ENCODE measurements around the gene CLDN3.

Gene CLDN3

DNA sequence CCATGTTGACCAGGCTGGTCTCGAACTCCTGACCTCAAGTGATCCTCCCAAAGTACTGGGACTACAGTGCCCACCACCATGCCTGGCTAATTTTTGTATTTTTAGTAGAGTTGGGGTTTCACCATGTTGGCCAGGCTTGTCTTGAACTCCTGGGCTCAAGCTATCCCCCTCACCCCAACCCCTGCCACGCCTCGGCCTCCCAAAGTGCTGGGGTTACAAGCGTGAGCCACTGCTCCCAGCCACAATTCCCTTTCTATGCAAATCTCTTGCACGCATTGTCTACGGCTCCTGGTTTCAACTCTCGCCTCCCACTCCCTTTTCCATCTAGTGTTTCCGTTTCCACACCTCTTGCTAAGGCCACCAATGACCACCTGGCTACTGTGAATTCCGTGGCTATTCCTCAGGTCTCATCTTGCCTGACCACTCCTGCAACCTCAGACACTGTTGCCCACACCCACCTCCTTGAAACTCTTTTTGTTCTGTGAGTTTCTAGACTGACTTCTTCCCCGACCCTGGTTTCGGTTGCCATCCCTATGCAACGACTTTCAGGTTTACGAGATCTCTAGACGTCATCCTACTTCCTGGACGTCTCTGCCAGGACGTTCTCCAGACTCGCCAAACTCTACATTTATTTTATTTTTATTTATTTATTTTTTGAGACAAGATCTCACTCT, 3.4 kb downstream of the CLDN3 start:
- Histone ChIP-seq H3K27me3 (peaks cover 0 to 43% of the 10 kb centered on the region in 2 donors), H3K27ac (no peak overlapping the region), H3K4me1 (peaks cover 0 to 23% (median 10%) of the 10 kb centered on the region in 4 donors), H3K9me3 (no peaks in the 10 kb centered on the region), H3K36me3 (no peaks in the 10 kb centered on the region), H3K4me3 (no peak overlapping the region)
- intact Hi-C loops (cut with DNase I; ENCODE audit: low total_unique reads) = no loop called here
- no peak for DNase-seq
- TF ChIP-seq, protein P1, sequence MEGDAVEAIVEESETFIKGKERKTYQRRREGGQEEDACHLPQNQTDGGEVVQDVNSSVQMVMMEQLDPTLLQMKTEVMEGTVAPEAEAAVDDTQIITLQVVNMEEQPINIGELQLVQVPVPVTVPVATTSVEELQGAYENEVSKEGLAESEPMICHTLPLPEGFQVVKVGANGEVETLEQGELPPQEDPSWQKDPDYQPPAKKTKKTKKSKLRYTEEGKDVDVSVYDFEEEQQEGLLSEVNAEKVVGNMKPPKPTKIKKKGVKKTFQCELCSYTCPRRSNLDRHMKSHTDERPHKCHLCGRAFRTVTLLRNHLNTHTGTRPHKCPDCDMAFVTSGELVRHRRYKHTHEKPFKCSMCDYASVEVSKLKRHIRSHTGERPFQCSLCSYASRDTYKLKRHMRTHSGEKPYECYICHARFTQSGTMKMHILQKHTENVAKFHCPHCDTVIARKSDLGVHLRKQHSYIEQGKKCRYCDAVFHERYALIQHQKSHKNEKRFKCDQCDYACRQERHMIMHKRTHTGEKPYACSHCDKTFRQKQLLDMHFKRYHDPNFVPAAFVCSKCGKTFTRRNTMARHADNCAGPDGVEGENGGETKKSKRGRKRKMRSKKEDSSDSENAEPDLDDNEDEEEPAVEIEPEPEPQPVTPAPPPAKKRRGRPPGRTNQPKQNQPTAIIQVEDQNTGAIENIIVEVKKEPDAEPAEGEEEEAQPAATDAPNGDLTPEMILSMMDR (IDR thresholded peaks at IDR 0.05) = no peak

DNA sequence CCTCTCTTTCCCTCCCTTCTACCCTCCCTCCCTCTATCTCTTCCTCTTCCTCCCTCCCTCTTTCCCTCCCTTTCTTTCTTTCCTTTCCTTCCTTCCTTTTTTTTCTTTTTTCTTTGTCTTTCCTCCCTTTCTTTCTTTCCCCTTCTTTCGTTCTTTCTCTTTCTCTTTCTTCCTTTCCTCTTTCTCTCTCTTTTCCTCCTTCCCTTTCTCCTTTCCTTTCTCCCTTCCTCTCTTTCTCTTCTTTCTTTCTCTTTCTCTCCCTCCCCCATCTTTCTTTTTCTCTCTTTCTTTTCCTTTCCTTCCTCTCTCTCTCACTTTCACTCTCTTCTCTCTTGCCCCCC, 7.4 kb downstream of the CLDN3 start:
- H3K27ac ChIP-seq = no peak overlapping the region
- H3K27me3 ChIP-seq = peaks cover 0 to 7% of the 10 kb centered on the region in 2 donors
- no peaks in the 10 kb centered on the region for H3K36me3 ChIP-seq
- no peaks in the 10 kb centered on the region for H3K9me3 ChIP-seq
- TF ChIP-seq, protein P1 (IDR thresholded peaks at IDR 0.05) = no peak
- no peak for DNase-seq
- intact Hi-C loops (cut with DNase I; ENCODE audit: low total_unique reads) = no loop called here
- H3K4me1 ChIP-seq = no peaks in the 10 kb centered on the region
- no peak overlapping the region for H3K4me3 ChIP-seq

- TF ChIP-seq, protein P1 (IDR thresholded peaks at IDR 0.05) = no peak
- no peaks in the 10 kb centered on the region for H3K36me3 ChIP-seq
- H3K27me3 ChIP-seq = peaks cover 0 to 1% of the 10 kb centered on the region in 2 donors
- no peaks in the 10 kb centered on the region for H3K4me1 ChIP-seq
- no peaks in the 10 kb centered on the region for H3K9me3 ChIP-seq
- no peak overlapping the region for H3K27ac ChIP-seq
- H3K4me3 ChIP-seq = no peak overlapping the region
- intact Hi-C loops (cut with DNase I; ENCODE audit: low total_unique reads) = no loop called here
- no peak for DNase-seq
Measured at GRCh38 chr7:73761854-73762658, 8.0 kb downstream of the CLDN3 start.

- TF ChIP-seq, protein P1 (IDR thresholded peaks at IDR 0.05) = no peak
- no peak overlapping the region for H3K4me3 ChIP-seq
- no peaks in the 10 kb centered on the region for H3K36me3 ChIP-seq
- no peak overlapping the region for H3K27ac ChIP-seq
- no peaks in the 10 kb centered on the region for H3K4me1 ChIP-seq
- intact Hi-C loops (cut with DNase I; ENCODE audit: low total_unique reads) = loop anchor here (10.0 kb wide), 1 partner anchor 86 kb away; the partner anchor contains the start of gene METTL27
- DNase-seq = no peak
- no peaks in the 10 kb centered on the region for H3K9me3 ChIP-seq
- no peaks in the 10 kb centered on the region for H3K27me3 ChIP-seq
Measured at GRCh38 chr7:73758581-73759138, 11.4 kb downstream of the CLDN3 start.

DNA sequence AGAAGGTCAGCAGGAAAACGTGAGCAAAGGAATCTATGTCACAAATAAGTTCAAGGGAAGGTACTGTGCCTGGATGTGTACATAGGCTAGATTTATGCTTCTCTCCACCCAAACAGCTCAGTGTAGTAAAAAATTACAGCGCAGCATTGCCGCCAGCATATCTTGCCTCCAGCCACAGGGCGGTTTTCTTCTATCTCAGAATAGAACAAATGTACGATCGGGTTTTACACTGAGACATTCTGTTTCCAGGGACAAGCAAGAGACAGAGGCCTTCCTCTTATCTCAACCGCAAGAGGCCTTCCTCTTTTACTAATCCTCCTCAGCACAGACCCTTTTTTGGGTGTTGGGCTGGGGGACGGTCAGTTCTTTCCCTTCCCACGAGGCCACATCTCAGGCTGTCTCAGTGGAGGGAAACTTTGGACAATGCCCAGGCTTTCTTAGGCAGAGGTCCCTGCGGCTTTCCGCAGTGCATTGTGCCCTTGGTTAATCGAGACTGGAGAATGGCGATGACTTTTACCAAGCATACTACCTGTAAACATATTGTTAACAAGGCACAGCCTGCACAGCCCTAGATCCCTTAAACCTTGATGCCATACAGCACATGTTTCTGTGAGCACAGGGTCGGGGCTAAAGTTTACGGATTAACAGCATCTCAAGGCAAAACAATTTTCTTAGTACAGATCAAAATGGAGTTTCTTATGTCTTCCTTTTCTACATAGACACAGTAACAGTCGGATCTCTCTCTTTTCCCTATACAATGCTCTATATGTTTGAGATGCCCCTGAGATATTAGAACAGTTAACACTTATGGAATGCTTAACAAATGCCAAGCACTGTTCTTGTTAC, 19.9 kb downstream of the CLDN3 start:
- H3K27me3 ChIP-seq = no peaks in the 10 kb centered on the region
- no peak overlapping the region for H3K27ac ChIP-seq
- DNase-seq = no peak

More for the DNA sequence above, 19.9 kb downstream of the CLDN3 start:
- Histone ChIP-seq H3K4me3 (no peak overlapping the region), H3K36me3 (no peaks in the 10 kb centered on the region), H3K4me1 (peaks cover 0 to 3% (median 0%) of the 10 kb centered on the region in 4 donors), H3K9me3 (no peaks in the 10 kb centered on the region)
- TF ChIP-seq, protein P1 (IDR thresholded peaks at IDR 0.05) = no peak
- intact Hi-C loops (cut with DNase I; ENCODE audit: low total_unique reads) = loop anchor here (10.0 kb wide), 2 partner anchors 95 to 285 kb away; partner anchors contain the start of gene METTL27

Measured in tibial artery (tissue), 4 donors.